IMR-90 (cell line): ENCODE measurements around the gene ACP6. TPM values are rescaled to one million over a fixed set of nuclear protein-coding genes. Genes with fewer than 3 reads are reported as not detected.

Experiments
- ATAC-seq: fragments of 200-7000 bp; cut with Tn5 transposase; 2 replicates; pipeline ENCODE4 v1.9.1; 2020; ENCODE audit warnings: low read depth, mild to moderate bottlenecking, moderate library complexity
- BruUV-seq: library from RNA; stranded (reverse); fragments of 400-500 nt; replicated peaks from 2 replicates; lab custom pipeline; 2021; lab: Mats Ljungman, UMichigan
- CTCF ChIA-PET: fragments of 300-600 bp; formaldehyde crosslinking; extraction: SDS; loops from one replicate; lab custom pipeline; 2021; ENCODE audit warnings: antibody characterized with exemption; lab: Yijun Ruan, JAX
- POLR2A ChIA-PET: fragments of 300-600 bp; sonication (Branson Sonifier 250); formaldehyde crosslinking; loops from one replicate; lab custom pipeline; 2022; ENCODE audit warnings: antibody characterized with exemption; ENCODE audit not compliant: unreplicated experiment; lab: Charles Lee
- DNase-seq: peaks from one replicate; pipeline ENCODE4 v3.0.0; 2013
- H2AFZ ChIP-seq: replicated peaks from 2 replicates; pipeline ENCODE3; 2013; ENCODE audit warnings: low read length, mild to moderate bottlenecking; ENCODE audit not compliant: poor library complexity
- H2AK5ac ChIP-seq: 2 replicates; pipeline ENCODE4 v1.6.1; 2013; ENCODE audit warnings: low read depth, low read length, inconsistent platforms
- H2AK9ac ChIP-seq: replicated peaks from 2 replicates; pipeline ENCODE3; 2013; ENCODE audit warnings: mild to moderate bottlenecking, low read depth, low read length, moderate library complexity; ENCODE audit not compliant: poor library complexity
- H2BK120ac ChIP-seq: 2 replicates; pipeline ENCODE4 v1.6.1; 2013; ENCODE audit warnings: low read depth, low read length, inconsistent platforms
- H2BK15ac ChIP-seq: 3 replicates; pipeline ENCODE4 v1.6.1; 2013; ENCODE audit warnings: low read depth, low read length, inconsistent platforms
- H2BK20ac ChIP-seq: 2 replicates; pipeline ENCODE4 v1.6.1; 2013; ENCODE audit warnings: low read depth, mild to moderate bottlenecking, inconsistent platforms, low read length, moderate library complexity
- H2BK5ac ChIP-seq: 2 replicates; pipeline ENCODE4 v1.6.1; 2013; ENCODE audit warnings: mild to moderate bottlenecking, low read depth, low read length, inconsistent platforms; ENCODE audit not compliant: poor library complexity, severe bottlenecking
- H3K14ac ChIP-seq: replicated peaks from 2 replicates; pipeline ENCODE4 v1.6.1; 2013; ENCODE audit warnings: low read depth, low read length, inconsistent platforms
- H3K18ac ChIP-seq: 2 replicates; pipeline ENCODE4 v1.6.1; 2013; ENCODE audit warnings: low read depth, low read length, control low read depth
- H3K23ac ChIP-seq: 2 replicates; pipeline ENCODE4 v1.6.1; 2013; ENCODE audit warnings: low read depth, low read length, inconsistent platforms
- H3K27ac ChIP-seq: 2 replicates; pipeline ENCODE4 v1.5.1; 2013; ENCODE audit warnings: mild to moderate bottlenecking, control low read depth, low read length; ENCODE audit not compliant: insufficient read depth
- H3K27me3 ChIP-seq: 2 replicates; pipeline ENCODE4 v1.6.1; 2013; ENCODE audit warnings: low read length; ENCODE audit not compliant: control insufficient read depth, insufficient read depth
- H3K36me3 ChIP-seq: 2 replicates; pipeline ENCODE4 v1.6.1; 2013; ENCODE audit warnings: low read length, mixed read lengths; ENCODE audit not compliant: control insufficient read depth, insufficient read depth
- H3K4ac ChIP-seq: 2 replicates; pipeline ENCODE4 v1.6.1; 2013; ENCODE audit warnings: low read depth, low read length, inconsistent platforms
- H3K4me1 ChIP-seq: 2 replicates; pipeline ENCODE4 v1.6.1; 2013; ENCODE audit warnings: low read length, mixed read lengths; ENCODE audit not compliant: control insufficient read depth, insufficient read depth
- H3K4me2 ChIP-seq: 2 replicates; pipeline ENCODE4 v1.6.1; 2013; ENCODE audit warnings: low read depth, mild to moderate bottlenecking, control low read depth, low read length, moderate library complexity
- H3K4me3 ChIP-seq: 2 replicates; pipeline ENCODE4 v1.5.1; 2013; ENCODE audit warnings: low read depth, mild to moderate bottlenecking, control low read depth, low read length, moderate library complexity; ENCODE audit not compliant: insufficient read depth
- H3K56ac ChIP-seq: 2 replicates; pipeline ENCODE4 v1.6.1; 2013; ENCODE audit warnings: low read length, inconsistent platforms; ENCODE audit not compliant: insufficient read depth; ENCODE audit errors: extremely low read depth
- H3K79me1 ChIP-seq, 2 experiments: 2 replicates each; pipeline ENCODE4 v1.6.1; 2013; ENCODE audit warnings: low read length in 2 of 2, inconsistent platforms in 1 of 2, low read depth in 1 of 2
- H3K9ac ChIP-seq: 2 replicates; pipeline ENCODE4 v1.6.1; 2013; ENCODE audit warnings: low read depth, low read length, control low read depth
- H3K9me1 ChIP-seq: 2 replicates; pipeline ENCODE4 v1.6.1; 2013; ENCODE audit warnings: low read length, inconsistent platforms; ENCODE audit not compliant: insufficient read depth
- H3K9me3 ChIP-seq: 2 replicates; pipeline ENCODE4 v1.6.1; 2013; ENCODE audit warnings: low read length; ENCODE audit not compliant: control insufficient read depth, insufficient read depth
- H4K20me1 ChIP-seq: 2 replicates; pipeline ENCODE4 v1.6.1; 2013; ENCODE audit warnings: low read length, inconsistent platforms; ENCODE audit not compliant: insufficient read depth
- H4K5ac ChIP-seq: 2 replicates; pipeline ENCODE4 v1.6.1; 2013; ENCODE audit warnings: mild to moderate bottlenecking, low read depth, low read length, control low read depth
- H4K8ac ChIP-seq, 2 experiments: 2 replicates each; pipeline ENCODE4 v1.6.1; 2013; ENCODE audit warnings: low read depth in 2 of 2, low read length in 2 of 2, control low read depth in 1 of 2, inconsistent platforms in 1 of 2
- H4K91ac ChIP-seq: 2 replicates; pipeline ENCODE4 v1.6.1; 2013; ENCODE audit warnings: low read depth, low read length, inconsistent platforms; ENCODE audit not compliant: insufficient read depth
- MAZ ChIP-seq: IDR thresholded peaks from 2 replicates; pipeline ENCODE4 v1.6.1; 2012; ENCODE audit warnings: low read depth, mild to moderate bottlenecking, low read length, improper control_type of control experiment, moderate library complexity, borderline replicate concordance
- MXI1 ChIP-seq: IDR thresholded peaks from 2 replicates; pipeline ENCODE4 v1.6.1; 2012; ENCODE audit warnings: low read depth, mild to moderate bottlenecking, low read length, moderate library complexity, borderline replicate concordance
- RAD21 ChIP-seq: IDR thresholded peaks from 2 replicates; pipeline ENCODE4 v1.6.1; 2012; ENCODE audit warnings: low read length, improper control_type of control experiment
- WGBS, 2 experiments: methylation state at CpG; one replicate each; pipeline versions ENCODE4 v1.1.5 to v1.1.7; 2013; ENCODE audit warnings: missing lambda C conversion rate in 2 of 2; ENCODE audit not compliant: insufficient read length in 1 of 2; ENCODE audit errors: extremely low coverage in 2 of 2; 5-methylcytosine and 5-hydroxymethylcytosine counted together
- dilution Hi-C: fragments of 300-500 bp; cut with HindIII; formaldehyde crosslinking; loops from one replicate; pipeline ENCODE4 v1.14.3; 2018; ENCODE audit warnings: low sequenced_read_pairs; ENCODE audit not compliant: unreplicated experiment
- in situ Hi-C: fragments of 300-500 bp; cut with MboI; formaldehyde crosslinking; loops from 3 replicates; pipeline ENCODE4 v1.14.3; 2019; ENCODE audit warnings: low sequenced_read_pairs, inconsistent platforms, mixed read lengths
- intact Hi-C: fragments of 100-400 bp; cut with micrococcal nuclease; formaldehyde crosslinking; loops from 2 replicates; pipeline ENCODE4 v1.10.0; 2022
- polyA plus RNA-seq, 3 experiments: library from polyadenylated mRNA; depleted of rRNA; stranded (reverse); fragments of >200 nt; gene quantifications; 2 replicates each; pipeline ENCODE4 v1.2.3, GENCODE V29; 2012; ENCODE audit warnings: low replicate concordance in 1 of 3
- total RNA-seq: library from RNA; depleted of rRNA; stranded (reverse); fragments of >200 nt; gene quantifications from 2 replicates; pipeline ENCODE4 v1.2.3, GENCODE V29; 2012

Gene ACP6
- total and polyA plus RNA-seq, 2 of the 4 experiments (the other 2 are of a cell fraction), result 2.5 to 8.2 TPM

DNA sequence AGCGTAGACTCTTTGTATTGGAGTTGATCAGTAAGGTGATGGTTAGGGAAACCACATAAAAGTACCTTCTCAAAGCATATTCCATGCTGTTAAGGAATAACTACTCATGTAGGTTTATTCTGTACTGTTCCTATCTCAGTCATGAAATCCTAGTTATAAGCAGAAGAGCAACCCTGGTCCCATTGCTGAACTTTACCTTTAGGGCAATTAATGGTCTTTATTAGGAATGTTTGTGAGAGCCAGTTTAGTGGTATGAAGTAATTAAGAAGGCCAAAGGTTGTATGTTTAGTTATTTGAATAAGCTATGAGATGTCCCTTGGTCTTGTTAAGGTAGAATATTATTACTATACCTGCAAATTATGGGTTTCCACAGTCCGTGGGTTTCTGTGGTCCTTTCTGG is 44.0 kb downstream of the ACP6 start:
- intact Hi-C loops (loop anchor here (2.0 to 5.0 kb wide), 2 partner anchors 25 to 354 kb away; no protein-coding TSS in a partner anchor), dilution Hi-C loops (no loop called here), in situ Hi-C loops (no loop called here)
- POLR2A ChIA-PET, result no interaction called here
- H3K4me1 ChIP-seq, result no peaks in the 10 kb centered on the region; the same call in 1 of the 2 replicates
- no peak overlapping the region for H3K9ac ChIP-seq
- H3K23ac ChIP-seq, result no peak overlapping the region
- H3K4me2 ChIP-seq, result no peak overlapping the region
- no peak overlapping the region for H2BK15ac ChIP-seq
- H2BK5ac ChIP-seq, result no peak overlapping the region
- no peaks in the 10 kb centered on the region for H3K27me3 ChIP-seq
- H2BK20ac ChIP-seq, result no peak overlapping the region
- no peak for ATAC-seq
- H4K8ac ChIP-seq, result no peak overlapping the region
- no peak overlapping the region for H3K27ac ChIP-seq
- H3K9me3 ChIP-seq, result no peaks in the 10 kb centered on the region
- CTCF ChIA-PET, result interaction anchor here (1.1 to 1.3 kb wide), 3 partner anchors 14 to 135 kb away, joined by 3 to 6 read pairs (median 3); no protein-coding TSS in a partner anchor
- H3K14ac ChIP-seq, result no peak overlapping the region
- no peak overlapping the region for H2BK120ac ChIP-seq
- no peak overlapping the region for H4K91ac ChIP-seq
- H2AK9ac ChIP-seq, result no peak overlapping the region
- no peaks in the 10 kb centered on the region for H4K20me1 ChIP-seq
- no peak overlapping the region for H3K4ac ChIP-seq
- H2AFZ ChIP-seq, result no peak overlapping the region
- H3K79me1 ChIP-seq, result no peaks in the 10 kb centered on the region
- BruUV-seq, result no TSS peak
- peaks cover 15% of the 10 kb centered on the region for H3K36me3 ChIP-seq
- H3K4me3 ChIP-seq, result no peak overlapping the region
- H3K56ac ChIP-seq, result no peak overlapping the region
- H2AK5ac ChIP-seq, result no peak overlapping the region
- H4K5ac ChIP-seq, result no peak overlapping the region
- TF ChIP-seq RAD21, result no peak
- TF ChIP-seq MAZ, result no peak
- no peak for TF ChIP-seq MXI1
- DNase-seq, result no peak
- H3K18ac ChIP-seq, result no peak overlapping the region
- peaks cover 3% of the 10 kb centered on the region; the same call in 1 of the 2 replicates for H3K9me1 ChIP-seq
- WGBS, 2 experiments, result no CpG with 5 or more reads among the region's 2 CpGs
